ENCODE results near the gene HCN2.
A peak's percentile ranks its signal among the peaks of the same experiment; 100 is the strongest.
"Not testable (repeated sequence)": the region's sequence is repeated elsewhere in the genome, so short reads cannot be mapped to it uniquely, and the experiment has no call there.

HCN2 gene

DNA sequence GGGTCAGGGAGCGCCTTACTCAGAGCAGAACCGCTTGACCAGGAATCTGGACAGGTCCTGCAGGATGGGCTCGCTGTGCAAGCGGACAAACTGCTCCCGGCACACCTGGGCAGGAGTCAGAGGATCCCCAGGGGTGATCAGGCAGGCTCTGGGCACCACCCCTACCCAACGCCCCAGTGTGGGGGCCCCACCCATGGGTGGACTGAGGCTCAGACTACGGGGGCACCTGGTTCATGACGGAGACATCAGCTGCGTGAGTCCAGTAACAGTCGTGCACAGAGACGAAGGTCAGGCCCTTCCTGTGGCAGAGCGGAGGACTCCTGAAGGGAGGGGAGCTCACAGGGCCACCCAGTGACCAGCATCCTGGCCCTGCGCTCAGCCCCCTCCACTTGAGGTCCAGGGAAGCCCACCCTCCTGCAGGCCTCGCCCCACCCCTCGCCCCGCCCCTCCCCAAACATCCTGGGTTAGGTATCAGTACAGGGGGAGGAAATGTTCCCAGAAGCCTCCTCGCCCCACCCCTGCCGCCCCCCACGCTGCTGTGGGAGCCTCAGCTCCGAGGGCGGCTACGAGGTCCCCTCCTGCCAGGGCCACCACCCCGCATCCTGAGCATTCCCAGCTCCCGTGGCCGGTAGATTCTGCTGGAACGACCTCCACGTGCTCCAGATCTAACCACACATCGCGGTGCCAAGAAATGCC is 28.0 kb downstream of the HCN2 start:
- no peak for DNase-seq

DNA sequence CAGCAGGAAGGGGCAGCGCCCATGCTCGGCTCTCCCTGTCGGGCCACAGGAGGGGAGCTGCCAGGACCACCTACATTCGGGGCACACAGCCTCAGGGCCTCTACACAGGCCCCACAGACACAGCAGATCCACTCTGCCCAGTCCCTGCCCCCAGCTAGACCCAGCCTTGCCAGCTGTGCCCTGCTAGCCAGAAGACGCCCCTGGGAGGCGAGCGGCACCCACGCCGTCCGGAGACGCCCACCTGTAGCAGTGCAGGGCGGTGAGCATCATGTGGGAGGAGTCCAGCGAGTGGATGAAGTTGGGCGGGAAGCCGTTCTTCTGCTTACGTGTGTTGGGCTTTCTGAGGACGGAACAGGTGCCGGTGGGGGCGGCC is 28.6 kb downstream of the HCN2 start:
- no peak for DNase-seq

GRCh38 chr19:618674-619285 is 29.1 kb downstream of the HCN2 start:
- DNase-seq: no peak

DNA sequence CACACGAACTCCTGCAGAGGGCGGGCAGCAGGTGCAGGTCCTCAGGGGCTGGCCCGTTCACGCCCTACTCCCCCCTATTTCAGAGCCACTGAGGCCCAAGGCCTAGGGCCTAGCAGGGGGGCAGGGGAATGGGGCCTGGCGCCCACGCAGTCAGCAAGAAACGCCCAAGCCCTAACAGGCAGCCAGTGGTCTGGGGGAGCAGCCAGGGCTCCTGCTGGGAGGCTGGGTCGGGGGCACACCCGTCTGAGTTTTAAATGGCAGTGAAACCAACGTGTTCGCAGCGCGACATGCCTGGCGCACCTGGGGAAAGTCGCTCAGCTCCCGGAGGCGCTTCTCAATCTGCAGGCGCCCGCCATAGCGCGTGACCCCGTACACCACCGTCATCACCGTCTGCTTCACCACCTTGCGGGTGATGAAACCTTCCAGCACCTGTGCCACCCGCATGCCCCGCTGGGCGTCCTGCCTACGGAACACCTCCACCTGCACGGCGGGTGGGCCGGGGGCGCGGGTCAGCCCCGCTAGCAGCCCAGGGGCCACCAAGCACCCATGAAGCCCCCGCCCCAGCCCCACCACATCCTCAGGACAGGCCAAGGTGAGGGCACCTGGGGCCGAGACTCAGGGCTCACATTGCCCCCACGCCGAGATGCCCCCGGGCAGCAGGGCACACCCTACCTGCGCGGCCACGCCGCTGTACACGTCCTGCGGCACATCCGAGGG is 29.8 kb downstream of the HCN2 start:
- DNase-seq: no peak

GRCh38 chr19:620166-620862 is 30.6 kb downstream of the HCN2 start:
- DNase-seq: no peak

GRCh38 chr19:621191-621590 is 31.5 kb downstream of the HCN2 start:
- not testable (repeated sequence) for DNase-seq

- no peak for DNase-seq
Measured at GRCh38 chr19:621819-622218, 32.1 kb downstream of the HCN2 start.

DNA sequence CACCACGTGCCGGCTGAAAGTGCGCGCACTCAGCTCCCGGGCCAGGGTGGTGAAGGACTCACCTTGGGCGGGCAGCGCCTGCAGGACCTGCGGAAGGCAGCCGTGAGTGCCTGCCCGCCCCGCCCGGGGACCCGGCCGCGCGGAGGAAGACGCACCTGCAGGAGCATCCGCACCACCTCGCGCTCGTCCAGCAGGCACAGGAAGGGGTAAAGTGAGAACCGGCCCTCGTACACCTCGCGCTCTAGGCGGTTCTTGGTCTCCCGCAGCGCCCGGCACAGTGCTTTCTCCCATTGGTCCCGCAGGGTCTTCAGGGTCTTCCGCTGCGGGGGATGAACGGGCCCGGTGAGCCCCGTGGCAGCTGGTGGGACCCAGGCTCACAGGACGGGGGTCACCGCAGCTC is 33.0 kb downstream of the HCN2 start:
- DNase-seq: no peak

GRCh38 chr19:623175-623916 is 33.7 kb downstream of the HCN2 start:
- no peak for DNase-seq

DNA sequence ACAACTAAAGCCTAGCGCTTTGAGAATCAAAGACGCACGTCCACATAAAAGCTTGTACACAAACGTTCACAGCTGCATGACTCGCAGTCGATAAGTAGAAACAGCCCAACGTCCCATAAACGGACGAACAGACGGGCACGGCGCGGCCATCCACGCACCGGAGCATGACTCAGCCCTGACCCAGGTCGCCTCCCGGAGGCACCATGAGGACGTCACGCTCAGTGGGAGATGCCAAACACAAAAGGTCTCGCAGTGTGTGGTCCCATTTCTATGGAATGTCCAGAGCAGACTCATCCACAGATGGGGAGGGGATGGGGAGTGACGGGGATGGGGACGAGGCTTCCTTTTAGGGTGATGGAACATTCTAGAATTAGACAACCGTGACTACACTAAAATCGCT is 34.3 kb downstream of the HCN2 start:
- no peak for DNase-seq

DNA sequence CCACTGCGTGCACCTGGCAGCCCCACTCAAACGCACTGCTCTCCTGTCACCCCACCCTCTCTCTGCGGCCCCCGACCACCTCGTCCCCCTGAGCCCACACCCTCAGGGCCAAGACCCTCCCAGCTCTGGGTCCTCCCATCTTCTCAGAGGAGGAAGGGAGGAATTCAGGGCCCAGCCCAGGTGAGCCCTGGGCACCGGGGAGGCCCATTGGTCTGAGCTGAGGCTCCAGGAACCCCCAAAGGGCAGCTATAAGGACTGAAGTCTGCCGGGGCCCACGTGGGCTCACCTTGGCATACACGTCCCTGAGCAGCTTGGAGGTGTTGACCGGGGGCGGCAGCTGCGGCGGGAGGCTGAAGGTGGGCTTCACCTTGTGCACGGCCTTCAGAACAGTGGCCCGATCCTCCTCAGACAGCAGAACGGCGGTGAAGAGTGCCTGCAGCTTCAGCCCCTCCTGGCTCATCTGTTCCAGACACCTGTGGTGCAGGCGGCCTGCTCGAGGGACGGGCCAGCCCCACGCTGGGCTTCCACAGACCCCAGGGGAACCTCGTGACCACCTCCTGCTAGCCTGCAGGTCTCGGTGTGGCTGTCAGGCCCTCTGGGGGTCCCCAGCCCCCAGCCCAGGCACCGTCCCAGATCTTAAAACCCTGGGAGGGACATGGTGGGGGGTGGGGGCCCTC is 34.9 kb downstream of the HCN2 start:
- no peak for DNase-seq

GRCh38 chr19:625257-625656 is 35.6 kb downstream of the HCN2 start:
- no peak for DNase-seq

- DNase-seq: not testable (repeated sequence)
Measured at GRCh38 chr19:626566-626965, 36.9 kb downstream of the HCN2 start.

GRCh38 chr19:628168-628567 is 38.5 kb downstream of the HCN2 start:
- DNase-seq: no peak

DNA sequence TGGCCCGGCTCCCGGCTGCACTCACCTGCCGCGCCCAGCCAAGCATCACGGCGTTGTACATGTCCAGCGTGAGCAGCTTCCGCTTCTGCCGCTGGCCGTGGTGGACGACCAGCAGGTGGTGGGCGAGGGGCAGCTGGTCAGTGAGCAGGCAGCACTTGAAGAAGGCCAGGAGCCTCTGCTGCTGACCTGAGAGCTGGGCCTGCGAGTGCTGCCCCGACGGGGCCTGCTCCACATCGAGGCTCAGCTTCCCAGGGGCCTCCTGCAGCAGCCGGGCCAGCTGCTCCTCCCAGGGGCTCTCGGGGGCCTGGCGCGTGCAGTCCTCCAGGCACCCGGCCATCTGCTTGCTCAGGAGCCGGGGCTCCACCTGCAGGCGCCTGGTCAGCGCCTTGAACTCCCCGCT is 39.8 kb downstream of the HCN2 start:
- not testable (repeated sequence) for DNase-seq

DNA sequence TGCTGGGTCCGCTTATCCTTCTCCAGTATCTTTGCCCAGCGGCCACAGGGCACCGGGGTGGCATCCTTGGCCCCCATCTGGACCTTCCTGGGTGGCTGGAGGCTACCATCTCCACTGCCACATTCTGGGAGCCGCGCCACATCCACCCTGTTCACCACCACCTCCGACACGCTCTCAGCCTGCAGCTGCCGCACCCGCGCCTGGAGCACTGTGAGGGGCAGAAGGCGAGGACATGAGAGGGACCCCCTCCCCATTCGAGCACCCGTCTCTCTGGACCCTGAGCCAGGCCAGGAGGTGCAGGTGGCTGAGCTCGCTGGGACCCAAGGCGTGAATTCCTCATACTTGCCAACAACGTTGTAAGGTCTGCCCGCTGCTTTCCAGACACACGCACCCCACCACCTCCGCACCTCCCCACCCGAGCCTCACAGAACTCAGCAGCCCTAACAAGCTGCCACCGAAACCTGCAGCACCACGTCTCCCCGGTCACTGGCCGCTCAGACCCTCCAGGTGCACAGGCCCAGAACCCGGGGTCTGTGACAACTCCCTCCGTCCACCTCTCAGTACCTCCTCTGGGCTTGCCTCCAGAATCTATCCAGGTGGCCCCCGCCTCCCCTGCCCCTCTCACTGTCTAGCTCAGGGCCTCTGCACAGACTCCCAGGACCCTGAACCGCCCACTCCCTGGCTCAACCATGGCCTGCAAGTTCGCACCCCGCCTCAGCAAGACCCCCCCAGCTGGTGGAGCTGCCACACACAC is 40.5 kb downstream of the HCN2 start:
- DNase-seq: no peak

GRCh38 chr19:632579-633067 is 42.9 kb downstream of the HCN2 start:
- DNase-seq: no peak

GRCh38 chr19:633068-633785 is 43.5 kb downstream of the HCN2 start, which contains the start of gene POLRMT:
Gene POLRMT, minus strand, starts transcription at chr19:633537. Its CDS starts 25 bp downstream, at chr19:633512.
- peak; percentile 60 to 97 (median 93) for DNase-seq
